Panc1 (cell line): Measurements from ENCODE around the gene SLC30A4. TPM values are rescaled to one million over a fixed set of nuclear protein-coding genes. Genes with fewer than 3 reads are reported as not detected.
A peak's percentile ranks its signal among the peaks of the same experiment; 100 is the strongest.
"Not testable (repeated sequence)": the region's sequence is repeated elsewhere in the genome, so short reads cannot be mapped to it uniquely, and the experiment has no call there.

Experiments used
- ATAC-seq: fragments of 200-7000 bp; cut with Tn5 transposase; 2 replicates; pipeline ENCODE4 v1.9.1; 2020; ENCODE audit warnings: mild to moderate bottlenecking, moderate library complexity
- BruUV-seq: library from RNA; stranded (reverse); fragments of 400-500 nt; replicated peaks from 2 replicates; lab custom pipeline; 2021; lab: Mats Ljungman, UMichigan
- CTCF ChIA-PET: fragments of 300-600 bp; sonication (Branson Sonifier 250); formaldehyde crosslinking; loops from one replicate; lab custom pipeline; 2022; ENCODE audit warnings: antibody characterized with exemption; lab: Charles Lee
- POLR2A ChIA-PET: fragments of 300-600 bp; sonication (Branson Sonifier 250); formaldehyde crosslinking; loops from one replicate; lab custom pipeline; 2022; ENCODE audit warnings: antibody characterized with exemption; lab: Charles Lee
- DNase-seq: peaks from one replicate; pipeline ENCODE4 v3.0.0-alpha.2; 2010; ENCODE audit warnings: low read depth, low spot score
- H3K27ac ChIP-seq: 2 replicates; pipeline ENCODE4 v1.5.1; 2011; ENCODE audit warnings: mild to moderate bottlenecking, low read length, inconsistent platforms
- H3K27me3 ChIP-seq: fragments of 200-500 bp; sonication (Bioruptor generic); 2 replicates; pipeline ENCODE4 v1.6.0; 2014; ENCODE audit warnings: low read length, inconsistent platforms; ENCODE audit not compliant: control insufficient read depth, insufficient read depth
- H3K36me3 ChIP-seq: fragments of 200-500 bp; sonication (Bioruptor generic); 2 replicates; pipeline ENCODE4 v1.5.1; 2014; ENCODE audit warnings: inconsistent platforms, mild to moderate bottlenecking, low read length, moderate library complexity; ENCODE audit not compliant: control insufficient read depth, insufficient read depth
- H3K4me1 ChIP-seq: 2 replicates; pipeline ENCODE4 v1.5.1; 2011; ENCODE audit warnings: inconsistent platforms, mild to moderate bottlenecking, low read length, moderate library complexity; ENCODE audit not compliant: control insufficient read depth, insufficient read depth
- H3K4me3 ChIP-seq, 2 experiments: 2 replicates each; pipeline ENCODE4 v1.5.1; 2011 to 2012; ENCODE audit warnings: low read depth in 2 of 2, low read length in 2 of 2, mild to moderate bottlenecking in 2 of 2, inconsistent platforms in 1 of 2, moderate library complexity in 1 of 2
- H3K9me3 ChIP-seq: fragments of 200-500 bp; sonication (Bioruptor generic); 2 replicates; pipeline ENCODE4 v1.5.1; 2014; ENCODE audit warnings: low read depth, mild to moderate bottlenecking, inconsistent platforms, low read length, moderate library complexity; ENCODE audit not compliant: control insufficient read depth, insufficient read depth
- CTCF ChIP-seq: fragments of 450-650 bp; IDR thresholded peaks from 2 replicates; pipeline ENCODE4 v1.5.1; 2017; ENCODE audit warnings: mild to moderate bottlenecking
- POLR2AphosphoS5 ChIP-seq: IDR thresholded peaks from 2 replicates; pipeline ENCODE4 v1.6.1; 2012; ENCODE audit warnings: mild to moderate bottlenecking, low read depth, low read length, moderate library complexity
- REST ChIP-seq, 2 experiments: IDR thresholded peaks; 2 replicates each; pipeline ENCODE4 v1.6.1; 2011 to 2012; ENCODE audit warnings: low read depth in 2 of 2, control low read depth in 1 of 2, low read length in 1 of 2, mild to moderate bottlenecking in 1 of 2, moderate library complexity in 1 of 2; ENCODE audit not compliant: insufficient read depth in 1 of 2
- SIN3A ChIP-seq: IDR thresholded peaks from 2 replicates; pipeline ENCODE4 v1.6.1; 2012; ENCODE audit warnings: low read depth, mild to moderate bottlenecking, low read length, moderate library complexity, borderline replicate concordance; ENCODE audit not compliant: insufficient read depth
- TCF7L2 ChIP-seq: IDR thresholded peaks from 2 replicates; pipeline ENCODE4 v1.6.1; 2011; ENCODE audit warnings: mild to moderate bottlenecking, low read depth, low read length, inconsistent platforms
- in situ Hi-C: cut with HindIII; loops from 2 replicates; pipeline ENCODE4 v1.10.0; 2016; ENCODE audit warnings: low sequenced_read_pairs, low pct_unique_long_range_greater_than_20kb
- intact Hi-C: fragments of 100-400 bp; cut with micrococcal nuclease; formaldehyde crosslinking; loops from one replicate; pipeline ENCODE4 v1.10.0; 2022; ENCODE audit not compliant: unreplicated experiment
- total RNA-seq: library from RNA; stranded (reverse); gene quantifications from one replicate; pipeline ENCODE4 v1.2.1, GENCODE V29; 2021; ENCODE audit not compliant: unreplicated experiment

SLC30A4 gene
- total RNA-seq, 1 experiment from 2014 or later: 9.3 TPM

GRCh38 chr15:45521596-45522327 is 793 bp downstream of the SLC30A4 start:
- in situ Hi-C loops: no loop called here
- Histone ChIP-seq H3K27me3 (no peaks in the 10 kb centered on the region), H3K36me3 (no peaks in the 10 kb centered on the region), H3K4me3 (peak overlapping the region; percentile 72 to 80), H3K4me1 (peaks cover 15% of the 10 kb centered on the region), H3K9me3 (no peaks in the 10 kb centered on the region), H3K27ac (peak overlapping the region; percentile 76)
- POLR2A ChIA-PET: no interaction called here
- ATAC-seq (peak; percentile 8), DNase-seq (no peak)
- BruUV-seq: no TSS peak
- intact Hi-C loops: loop anchor here (10.0 kb wide), 1 partner anchor 93 kb away; no protein-coding TSS in a partner anchor
- CTCF ChIA-PET: interaction anchor here (0.7 kb wide), 1 partner anchor 676 kb away, joined by 3 read pairs; no protein-coding TSS in a partner anchor
- TF ChIP-seq CTCF (no peak), POLR2AphosphoS5 (no peak), SIN3A (no peak), REST (IDR thresholded peaks at IDR 0.05; ENCODE audit: insufficient read depth in 1 of 2, low read depth in 2 of 2, low read length in 1 of 2) (no peak), TCF7L2 (no peak)

- no peaks in the 10 kb centered on the region for H3K9me3 ChIP-seq
- no peaks in the 10 kb centered on the region for H3K36me3 ChIP-seq
- POLR2A ChIA-PET: no interaction called here
- TF ChIP-seq SIN3A (no peak), REST (IDR thresholded peaks at IDR 0.05; ENCODE audit: insufficient read depth in 1 of 2, low read depth in 2 of 2, low read length in 1 of 2) (no peak), TCF7L2 (no peak), CTCF (no peak), POLR2AphosphoS5 (no peak)
- DNase-seq (no peak), ATAC-seq (no peak)
- CTCF ChIA-PET: no interaction called here
- no peak overlapping the region for H3K4me3 ChIP-seq
- in situ Hi-C loops (no loop called here), intact Hi-C loops (no loop called here)
- BruUV-seq: no TSS peak
- H3K27ac ChIP-seq: no peak overlapping the region
- no peaks in the 10 kb centered on the region for H3K4me1 ChIP-seq
- no peaks in the 10 kb centered on the region for H3K27me3 ChIP-seq
Measured at GRCh38 chr15:45510758-45511280, 11.7 kb downstream of the SLC30A4 start.

GRCh38 chr15:45507143-45507542 is 15.4 kb downstream of the SLC30A4 start:
- in situ Hi-C loops, H3K4me3 ChIP-seq, POLR2A ChIA-PET, H3K4me1 ChIP-seq, H3K27ac ChIP-seq, CTCF ChIA-PET, H3K9me3 ChIP-seq, ATAC-seq, intact Hi-C loops, H3K36me3 ChIP-seq, H3K27me3 ChIP-seq, DNase-seq, BruUV-seq: not testable (repeated sequence)
